PC-3 (cell line): Measurements from ENCODE around the gene RBMS3. TPM values are rescaled to one million over a fixed set of nuclear protein-coding genes. Genes with fewer than 3 reads are reported as not detected.

Experiments used
- ATAC-seq: fragments of 200-7000 bp; cut with Tn5 transposase; 2 replicates; pipeline ENCODE4 v1.9.1; 2020; ENCODE audit warnings: mild to moderate bottlenecking, moderate library complexity
- BruUV-seq: library from RNA; stranded (reverse); fragments of 400-500 nt; replicated peaks from 2 replicates; lab custom pipeline; 2021; lab: Mats Ljungman, UMichigan
- CTCF ChIA-PET: fragments of 300-600 bp; sonication (Branson Sonifier 250); formaldehyde crosslinking; loops from one replicate; lab custom pipeline; 2022; ENCODE audit warnings: antibody characterized with exemption; lab: Charles Lee
- POLR2A ChIA-PET: fragments of 300-600 bp; sonication (Branson Sonifier 250); formaldehyde crosslinking; loops from one replicate; lab custom pipeline; 2022; ENCODE audit warnings: antibody characterized with exemption; ENCODE audit not compliant: unreplicated experiment; lab: Charles Lee
- DNase-seq: peaks from one replicate; pipeline ENCODE4 v3.0.0-alpha.2; 2015
- H2AFZ ChIP-seq: fragments of 300-600 bp; sonication (generic); 2 replicates; pipeline ENCODE4 v1.6.0; 2016; ENCODE audit warnings: antibody characterized with exemption, low read length
- H3F3A ChIP-seq: fragments of 300-600 bp; sonication (generic); one replicate; pipeline ENCODE4 v1.6.0; 2017; ENCODE audit warnings: antibody characterized with exemption, low read length, control low read depth, mild to moderate bottlenecking; ENCODE audit not compliant: unreplicated experiment
- H3K27ac ChIP-seq: fragments of 300-600 bp; sonication (generic); 2 replicates; pipeline ENCODE4 v1.5.1; 2016; ENCODE audit warnings: mild to moderate bottlenecking, low read length
- H3K27me3 ChIP-seq: fragments of 300-600 bp; sonication (generic); 2 replicates; pipeline ENCODE4 v1.6.1; 2016; ENCODE audit warnings: low read length, mixed read lengths
- H3K36me3 ChIP-seq: fragments of 300-600 bp; sonication (generic); 2 replicates; pipeline ENCODE4 v1.6.1; 2016; ENCODE audit warnings: low read depth, mixed run types, low read length, mixed read lengths
- H3K4me1 ChIP-seq: fragments of 300-600 bp; sonication (generic); 2 replicates; pipeline ENCODE4 v1.5.1; 2016; ENCODE audit warnings: low read length; ENCODE audit not compliant: insufficient read depth
- H3K4me2 ChIP-seq: fragments of 300-600 bp; sonication (generic); 2 replicates; pipeline ENCODE4 v1.6.0; 2016; ENCODE audit warnings: low read length
- H3K4me3 ChIP-seq: fragments of 300-600 bp; sonication (generic); 2 replicates; pipeline ENCODE4 v1.5.1; 2016; ENCODE audit warnings: mild to moderate bottlenecking, low read length, mixed read lengths
- H3K79me2 ChIP-seq: fragments of 300-600 bp; sonication (generic); 2 replicates; pipeline ENCODE4 v1.6.1; 2017; ENCODE audit warnings: low read length, mixed read lengths
- H3K9ac ChIP-seq: fragments of 300-600 bp; sonication (generic); 2 replicates; pipeline ENCODE4 v1.6.0; 2016; ENCODE audit warnings: mild to moderate bottlenecking, low read length
- H3K9me2 ChIP-seq: fragments of 300-600 bp; sonication (generic); replicated peaks from 2 replicates; pipeline ENCODE4 v1.6.1; 2016; ENCODE audit warnings: mixed run types, low read length, mixed read lengths
- H3K9me3 ChIP-seq: fragments of 300-600 bp; sonication (generic); 2 replicates; pipeline ENCODE4 v1.6.1; 2016; ENCODE audit warnings: low read length, mixed read lengths
- H4K20me1 ChIP-seq: fragments of 300-600 bp; sonication (generic); 2 replicates; pipeline ENCODE4 v1.6.1; 2016; ENCODE audit warnings: low read length, mixed read lengths
- CTCF ChIP-seq: fragments of 300-600 bp; sonication (generic); conservative IDR thresholded peaks from 2 replicates; pipeline ENCODE4 v1.5.1; 2017; ENCODE audit warnings: antibody characterized with exemption, low read depth, mild to moderate bottlenecking, low read length
- EZH2 ChIP-seq: fragments of 300-600 bp; sonication (generic); IDR thresholded peaks from one replicate; pipeline ENCODE4 v1.6.1; 2017; ENCODE audit warnings: antibody characterized with exemption, mild to moderate bottlenecking, low read length; ENCODE audit not compliant: unreplicated experiment
- EZH2phosphoT487 ChIP-seq: fragments of 300-600 bp; sonication (generic); IDR thresholded peaks from 2 replicates; pipeline ENCODE4 v1.6.1; 2018; ENCODE audit warnings: mild to moderate bottlenecking, antibody characterized with exemption, low read length, borderline replicate concordance
- intact Hi-C: fragments of 100-400 bp; cut with micrococcal nuclease; formaldehyde crosslinking; loops from 2 replicates; pipeline ENCODE4 v1.9.0; 2023
- total RNA-seq: library from RNA; depleted of rRNA; stranded (reverse); fragments of >200 nt; gene quantifications from 2 replicates; pipeline ENCODE4 v1.2.3, GENCODE V29; 2014

RBMS3 gene
- total RNA-seq, 1 experiment from 2014 or later: 5.4 TPM

- ATAC-seq: no peak
- Histone ChIP-seq H2AFZ (no peak overlapping the region), H3K4me1 (peaks cover 29% of the 10 kb centered on the region), H3K4me3 (no peak overlapping the region), H3K27me3 (no peaks in the 10 kb centered on the region), H4K20me1 (no peaks in the 10 kb centered on the region), H3K36me3 (no peaks in the 10 kb centered on the region), H3K4me2 (no peak overlapping the region), H3K9me2 (no peaks in the 10 kb centered on the region), H3F3A (no peaks in the 10 kb centered on the region), H3K79me2 (no peaks in the 10 kb centered on the region), H3K27ac (no peak overlapping the region), H3K9ac (no peak overlapping the region), H3K9me3 (no peaks in the 10 kb centered on the region)
- BruUV-seq: no TSS peak
- no peak for DNase-seq
- no peak for TF ChIP-seq CTCF
- no peak for TF ChIP-seq EZH2
- no peak for TF ChIP-seq EZH2phosphoT487
- intact Hi-C loops: loop anchor here (10.0 kb wide), 1 partner anchor 1149 kb away; no protein-coding TSS in a partner anchor
- ChIA-PET CTCF (no interaction called here), POLR2A (no interaction called here)
These were observed 722.9 kb downstream of the RBMS3 start for GRCh38 chr3:30003741-30004140.

GRCh38 chr3:30004481-30004880 is 723.6 kb downstream of the RBMS3 start:
- H3K9ac ChIP-seq: no peak overlapping the region
- TF ChIP-seq CTCF: no peak
- no peak for TF ChIP-seq EZH2
- no peak for TF ChIP-seq EZH2phosphoT487
- CTCF ChIA-PET: interaction anchor here (0.6 kb wide), 1 partner anchor 764 kb away, joined by 7 read pairs; no protein-coding TSS in a partner anchor

GRCh38 chr3:30006111-30006510 is 725.2 kb downstream of the RBMS3 start:
- Histone ChIP-seq H3K27me3 (no peaks in the 10 kb centered on the region), H3F3A (no peaks in the 10 kb centered on the region), H3K36me3 (no peaks in the 10 kb centered on the region), H3K4me1 (peaks cover 30% of the 10 kb centered on the region), H3K9ac (no peak overlapping the region), H3K4me3 (no peak overlapping the region), H3K27ac (peak overlapping the region; percentile 66), H3K9me2 (no peaks in the 10 kb centered on the region), H4K20me1 (no peaks in the 10 kb centered on the region), H3K9me3 (no peaks in the 10 kb centered on the region), H2AFZ (no peak overlapping the region), H3K79me2 (no peaks in the 10 kb centered on the region), H3K4me2 (peak overlapping the region; percentile 35; the same call in 1 of the 2 replicates)
- peak; percentile 83 for DNase-seq
- ChIA-PET POLR2A (no interaction called here), CTCF (no interaction called here)
- intact Hi-C loops: loop anchor here (2.0 to 10.0 kb wide), 2 partner anchors 91 to 1151 kb away; no protein-coding TSS in a partner anchor
- no peak for TF ChIP-seq EZH2phosphoT487
- no TSS peak for BruUV-seq
- ATAC-seq: peak; percentile 91

More at GRCh38 chr3:30004481-30004880, 723.6 kb downstream of the RBMS3 start:
- peaks cover 29% of the 10 kb centered on the region for H3K4me1 ChIP-seq
- DNase-seq: no peak
- no peak overlapping the region for H3K27ac ChIP-seq
- H3K4me3 ChIP-seq: no peak overlapping the region
- no peaks in the 10 kb centered on the region for H3K36me3 ChIP-seq
- no peaks in the 10 kb centered on the region for H3K9me3 ChIP-seq
- no peaks in the 10 kb centered on the region for H3K9me2 ChIP-seq
- ATAC-seq: no peak
- H3K4me2 ChIP-seq: no peak overlapping the region
- H2AFZ ChIP-seq: no peak overlapping the region
- POLR2A ChIA-PET: no interaction called here
- no peaks in the 10 kb centered on the region for H4K20me1 ChIP-seq
- intact Hi-C loops: loop anchor here (10.0 kb wide), 1 partner anchor 1150 kb away; no protein-coding TSS in a partner anchor
- H3F3A ChIP-seq: no peaks in the 10 kb centered on the region
- H3K79me2 ChIP-seq: no peaks in the 10 kb centered on the region
- no TSS peak for BruUV-seq
- H3K27me3 ChIP-seq: no peaks in the 10 kb centered on the region
